ENCODE data around the gene AIFM3. TPM values are rescaled to one million over a fixed set of nuclear protein-coding genes. Genes with fewer than 3 reads are reported as not detected.

AIFM3 gene
- polyA plus RNA-seq, 4 donors, result 5.1 to 9.4 (median 6.1) TPM

DNA sequence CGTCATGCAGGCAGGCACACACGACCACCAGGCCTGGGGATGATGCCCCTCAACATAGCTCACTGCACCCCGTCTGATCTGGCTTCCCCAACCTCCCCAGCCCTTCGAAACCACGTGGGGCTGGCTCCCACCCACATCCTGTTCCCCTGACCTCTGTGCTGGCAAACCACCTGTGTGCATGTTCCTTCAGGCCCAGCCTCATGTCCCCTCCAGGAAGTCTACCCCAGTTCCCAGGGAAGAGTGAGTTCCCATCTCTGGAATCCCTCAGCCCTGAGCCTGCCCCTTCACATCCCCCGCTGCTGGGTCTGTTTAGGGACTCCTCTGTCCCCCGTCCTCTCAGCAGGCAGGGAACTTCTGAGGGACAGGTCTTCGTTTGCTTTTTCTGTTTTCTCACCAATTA, 58.2 kb downstream of the AIFM3 start:
- Histone ChIP-seq H3K4me3 (ENCODE audit: low read depth in 1 of 3, low read length in 3 of 3) (no peak overlapping the region), H3K36me3 (ENCODE audit: control insufficient read depth in 3 of 3, insufficient read depth in 2 of 3, low read depth in 1 of 3, low read length in 3 of 3) (peaks cover 0 to 24% (median 0%) of the 10 kb centered on the region in 3 donors), H3K4me1 (ENCODE audit: control insufficient read depth in 3 of 3, insufficient read depth in 2 of 3, low read depth in 1 of 3, low read length in 2 of 3) (no peaks in the 10 kb centered on the region), H3K27me3 (ENCODE audit: control insufficient read depth in 3 of 3, insufficient read depth in 3 of 3, low read length in 3 of 3) (no peaks in the 10 kb centered on the region), H3K9me3 (ENCODE audit: control insufficient read depth in 2 of 2, insufficient read depth in 1 of 2, low read depth in 1 of 2, low read length in 1 of 2) (no peaks in the 10 kb centered on the region), H3K27ac (ENCODE audit: low read depth in 1 of 3, low read length in 2 of 3) (no peak overlapping the region)
- DNase-seq (no peak), FAIRE-seq (no peak)
- 49 to 64% (median 60%) methylated on average over 8 of the region's 8 CpGs for WGBS, 3 donors

DNA sequence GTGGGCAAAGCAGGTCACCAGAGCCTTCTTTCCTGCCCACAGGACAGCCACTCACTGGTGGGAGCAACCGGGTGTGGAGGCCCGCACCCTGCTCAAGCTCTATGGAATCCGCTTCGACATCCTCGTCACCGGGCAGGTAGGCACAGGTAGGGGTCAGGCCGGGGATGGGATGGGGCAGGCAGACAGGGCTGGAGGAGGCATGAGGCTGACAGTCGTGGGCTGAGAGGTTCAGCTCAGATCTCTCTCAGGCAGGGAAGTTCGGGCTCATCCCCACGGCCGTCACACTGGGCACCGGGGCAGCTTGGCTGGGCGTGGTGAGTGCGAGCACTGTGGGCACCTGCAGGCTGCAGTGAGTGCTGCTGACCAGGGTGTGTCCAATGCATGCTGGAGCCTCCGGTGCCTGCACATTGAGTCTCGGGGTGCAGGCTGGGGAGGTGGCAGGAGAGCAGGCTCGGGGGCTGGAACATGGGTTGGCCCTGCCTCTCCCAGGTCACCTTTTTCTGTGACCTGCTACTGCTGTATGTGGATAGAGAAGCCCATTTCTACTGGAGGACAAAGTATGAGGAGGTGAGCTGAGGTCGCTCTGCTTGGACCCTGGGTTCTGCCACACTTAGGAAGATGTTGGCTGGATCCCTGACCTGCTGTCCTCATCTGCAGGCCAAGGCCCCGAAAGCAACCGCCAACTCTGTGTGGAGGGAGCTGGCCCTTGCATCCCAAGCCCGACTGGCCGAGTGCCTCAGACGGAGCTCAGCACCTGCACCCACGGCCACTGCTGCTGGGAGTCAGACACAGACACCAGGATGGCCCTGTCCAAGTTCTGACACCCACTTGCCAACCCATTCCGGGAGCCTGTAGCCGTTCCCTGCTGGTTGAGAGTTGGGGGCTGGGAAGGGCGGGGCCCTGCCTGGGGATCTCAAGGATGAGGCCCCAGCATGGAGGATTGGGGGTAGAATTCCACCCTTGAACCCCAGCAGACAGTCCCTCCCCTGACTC, 59.0 kb downstream of the AIFM3 start:
- no peak for DNase-seq
- Histone ChIP-seq H3K27ac (ENCODE audit: low read depth in 1 of 3, low read length in 2 of 3) (no peak overlapping the region), H3K4me1 (ENCODE audit: control insufficient read depth in 3 of 3, insufficient read depth in 2 of 3, low read depth in 1 of 3, low read length in 2 of 3) (peaks cover 0 to 5% (median 0%) of the 10 kb centered on the region in 3 donors), H3K36me3 (ENCODE audit: control insufficient read depth in 3 of 3, insufficient read depth in 2 of 3, low read depth in 1 of 3, low read length in 3 of 3) (peaks cover 0 to 30% (median 0%) of the 10 kb centered on the region in 3 donors), H3K9me3 (ENCODE audit: control insufficient read depth in 2 of 2, insufficient read depth in 1 of 2, low read depth in 1 of 2, low read length in 1 of 2) (no peaks in the 10 kb centered on the region), H3K4me3 (ENCODE audit: low read depth in 1 of 3, low read length in 3 of 3) (no peak overlapping the region), H3K27me3 (ENCODE audit: control insufficient read depth in 3 of 3, insufficient read depth in 3 of 3, low read length in 3 of 3) (no peaks in the 10 kb centered on the region)
- no peak for FAIRE-seq
- WGBS, 3 donors, result 78 to 88% (median 84%) methylated on average over 27 of the region's 27 CpGs

- no peak overlapping the region for H3K4me3 ChIP-seq (ENCODE audit: low read depth in 1 of 3, low read length in 3 of 3)
- peaks cover 0 to 30% (median 0%) of the 10 kb centered on the region in 3 donors for H3K36me3 ChIP-seq (ENCODE audit: control insufficient read depth in 3 of 3, insufficient read depth in 2 of 3, low read depth in 1 of 3, low read length in 3 of 3)
- H3K27ac ChIP-seq (ENCODE audit: low read depth in 1 of 3, low read length in 2 of 3), result no peak overlapping the region
- 65 to 79% (median 79%) methylated on average over 14 of the region's 14 CpGs for WGBS, 3 donors
- H3K9me3 ChIP-seq (ENCODE audit: control insufficient read depth in 2 of 2, insufficient read depth in 1 of 2, low read depth in 1 of 2, low read length in 1 of 2), result no peaks in the 10 kb centered on the region
- peaks cover 0 to 3% (median 0%) of the 10 kb centered on the region in 3 donors for H3K27me3 ChIP-seq (ENCODE audit: control insufficient read depth in 3 of 3, insufficient read depth in 3 of 3, low read length in 3 of 3)
- DNase-seq (no peak), FAIRE-seq (no peak)
- peaks cover 0 to 12% (median 0%) of the 10 kb centered on the region in 3 donors for H3K4me1 ChIP-seq (ENCODE audit: control insufficient read depth in 3 of 3, insufficient read depth in 2 of 3, low read depth in 1 of 3, low read length in 2 of 3)
Measured at GRCh38 chr22:21026783-21027692, 60.0 kb downstream of the AIFM3 start.

DNA sequence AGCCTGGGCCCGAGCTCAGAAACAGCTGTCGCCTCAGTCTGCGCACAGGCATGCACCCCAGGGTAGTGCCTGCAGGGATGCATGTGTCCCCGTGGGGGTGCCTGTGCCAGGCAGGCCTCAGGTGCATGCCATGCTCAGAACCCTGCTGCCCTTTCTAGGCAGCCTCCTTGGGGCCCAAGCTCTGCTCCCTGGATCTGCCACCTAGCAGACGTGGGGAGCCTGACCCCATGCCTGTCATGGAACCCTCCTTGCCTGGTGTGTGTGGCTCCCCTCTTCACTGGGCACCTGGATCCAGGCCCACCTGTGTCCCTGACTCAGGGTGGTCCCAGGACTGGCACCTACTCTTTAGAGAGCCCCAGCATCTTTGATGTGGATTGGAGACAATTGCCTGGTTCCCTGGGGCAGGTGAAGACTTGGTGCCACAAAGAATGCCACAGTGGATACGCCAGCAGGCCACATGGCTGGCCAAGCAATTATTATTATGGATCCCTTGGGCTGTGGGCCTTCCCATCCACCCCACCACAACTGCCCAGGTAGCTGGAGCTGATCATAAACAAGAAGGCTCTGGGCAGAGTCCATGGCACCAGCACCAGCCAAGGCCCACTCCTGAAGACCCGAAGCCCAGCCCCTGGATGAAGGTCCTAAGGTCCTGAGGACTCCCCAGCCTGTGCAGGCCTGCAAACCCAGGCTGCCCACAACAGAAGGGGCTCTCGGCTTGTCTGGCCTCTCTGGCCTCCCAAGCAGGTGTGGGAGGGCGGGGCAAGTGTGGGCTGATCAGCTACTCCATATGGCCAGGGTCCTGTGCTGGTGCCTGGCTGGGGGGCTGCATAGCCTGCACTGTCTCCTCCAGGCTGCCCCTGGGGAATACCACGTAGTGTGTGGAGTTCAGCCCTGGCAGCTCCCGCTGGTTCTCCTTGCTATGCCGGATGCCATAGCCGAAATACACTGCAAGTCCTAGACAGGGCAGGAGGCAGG, 61.5 kb downstream of the AIFM3 start:
- Histone ChIP-seq H3K4me1 (ENCODE audit: control insufficient read depth in 3 of 3, insufficient read depth in 2 of 3, low read depth in 1 of 3, low read length in 2 of 3) (peaks cover 0 to 23% (median 0%) of the 10 kb centered on the region in 3 donors), H3K9me3 (ENCODE audit: control insufficient read depth in 2 of 2, insufficient read depth in 1 of 2, low read depth in 1 of 2, low read length in 1 of 2) (no peaks in the 10 kb centered on the region), H3K27me3 (ENCODE audit: control insufficient read depth in 3 of 3, insufficient read depth in 3 of 3, low read length in 3 of 3) (peaks cover 0 to 3% (median 0%) of the 10 kb centered on the region in 3 donors), H3K4me3 (ENCODE audit: low read depth in 1 of 3, low read length in 3 of 3) (no peak overlapping the region), H3K27ac (ENCODE audit: low read depth in 1 of 3, low read length in 2 of 3) (no peak overlapping the region), H3K36me3 (ENCODE audit: control insufficient read depth in 3 of 3, insufficient read depth in 2 of 3, low read depth in 1 of 3, low read length in 3 of 3) (peaks cover 0 to 30% (median 0%) of the 10 kb centered on the region in 3 donors)
- no peak for DNase-seq
- FAIRE-seq, result no peak
- WGBS, 3 donors, result 87 to 89% (median 88%) methylated on average over 13 of the region's 13 CpGs

GRCh38 chr22:21029486-21030025, 62.5 kb downstream of the AIFM3 start:
- Histone ChIP-seq H3K27ac (ENCODE audit: low read depth in 1 of 3, low read length in 2 of 3) (no peak overlapping the region), H3K27me3 (ENCODE audit: control insufficient read depth in 3 of 3, insufficient read depth in 3 of 3, low read length in 3 of 3) (peaks cover 0 to 3% (median 0%) of the 10 kb centered on the region in 3 donors), H3K4me1 (ENCODE audit: control insufficient read depth in 3 of 3, insufficient read depth in 2 of 3, low read depth in 1 of 3, low read length in 2 of 3) (peaks cover 0 to 23% (median 0%) of the 10 kb centered on the region in 3 donors), H3K4me3 (ENCODE audit: low read depth in 1 of 3, low read length in 3 of 3) (no peak overlapping the region), H3K9me3 (ENCODE audit: control insufficient read depth in 2 of 2, insufficient read depth in 1 of 2, low read depth in 1 of 2, low read length in 1 of 2) (no peaks in the 10 kb centered on the region), H3K36me3 (ENCODE audit: control insufficient read depth in 3 of 3, insufficient read depth in 2 of 3, low read depth in 1 of 3, low read length in 3 of 3) (peaks cover 0 to 30% (median 0%) of the 10 kb centered on the region in 3 donors)
- WGBS, 3 donors, result 74 to 87% (median 82%) methylated on average over 12 of the region's 12 CpGs
- no peak for FAIRE-seq
- DNase-seq, result no peak

DNA sequence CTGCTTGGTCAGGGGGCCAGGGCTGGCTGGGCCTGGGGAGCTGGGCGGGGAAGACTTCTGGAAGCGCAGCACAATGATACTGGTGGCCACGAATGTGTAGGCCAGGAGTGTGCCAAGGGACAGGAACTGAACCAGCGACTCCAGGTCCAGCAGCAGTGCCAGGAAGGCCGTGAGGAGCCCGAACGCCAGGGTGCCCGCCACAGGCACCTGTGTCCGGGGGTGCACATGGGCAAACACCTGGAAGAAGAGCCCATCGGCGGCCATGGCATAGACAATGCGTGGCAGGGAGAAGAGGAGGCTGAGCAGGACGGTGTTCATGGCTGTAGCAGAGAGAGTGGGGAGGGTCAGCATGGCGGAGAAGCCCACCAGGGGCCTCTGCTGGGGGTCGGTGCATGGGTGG, 63.0 kb downstream of the AIFM3 start:
- Histone ChIP-seq H3K36me3 (ENCODE audit: control insufficient read depth in 3 of 3, insufficient read depth in 2 of 3, low read depth in 1 of 3, low read length in 3 of 3) (peaks cover 0 to 30% (median 0%) of the 10 kb centered on the region in 3 donors), H3K27ac (ENCODE audit: low read depth in 1 of 3, low read length in 2 of 3) (no peak overlapping the region), H3K27me3 (ENCODE audit: control insufficient read depth in 3 of 3, insufficient read depth in 3 of 3, low read length in 3 of 3) (peaks cover 0 to 3% (median 0%) of the 10 kb centered on the region in 3 donors), H3K4me1 (ENCODE audit: control insufficient read depth in 3 of 3, insufficient read depth in 2 of 3, low read depth in 1 of 3, low read length in 2 of 3) (peaks cover 0 to 23% (median 0%) of the 10 kb centered on the region in 3 donors), H3K9me3 (ENCODE audit: control insufficient read depth in 2 of 2, insufficient read depth in 1 of 2, low read depth in 1 of 2, low read length in 1 of 2) (no peaks in the 10 kb centered on the region), H3K4me3 (ENCODE audit: low read depth in 1 of 3, low read length in 3 of 3) (no peak overlapping the region)
- FAIRE-seq (no peak), DNase-seq (no peak)
- WGBS, 3 donors, result 89 to 95% (median 92%) methylated on average over 15 of the region's 15 CpGs

Data from small intestine (tissue), 7 donors.